Suppressor macrophage treated with lipopolysaccharide for 4 hours (primary cell): ENCODE measurements around the gene AP3B2.

Experiments used
- DNase-seq: peaks from one replicate; pipeline ENCODE4 v3.0.0-alpha.2; 2020

Gene AP3B2

GRCh38 chr15:82697735-82698407, 11.8 kb downstream of the AP3B2 start:
- DNase-seq: no peak

DNA sequence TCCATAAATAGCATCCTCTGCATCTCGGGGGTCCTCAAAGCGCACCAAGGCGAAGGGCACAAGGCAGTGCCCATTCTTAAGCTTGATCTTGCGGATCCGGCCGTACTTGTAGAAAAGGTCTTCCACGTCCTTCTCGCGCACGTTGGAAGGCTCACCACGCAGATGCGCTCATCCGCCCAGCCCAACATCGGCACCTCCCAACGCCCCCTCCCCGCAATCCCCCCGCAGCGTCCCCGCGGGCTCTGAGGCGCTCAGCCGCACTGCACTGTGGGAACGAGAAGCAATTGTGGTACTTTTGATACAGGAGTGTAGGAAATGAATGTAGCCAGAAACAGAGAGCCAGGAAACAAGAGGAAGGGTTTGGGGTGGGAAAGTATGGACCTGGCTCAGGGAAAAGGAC, 17.5 kb downstream of the AP3B2 start:
- no peak for DNase-seq

- DNase-seq: no peak
Observed at GRCh38 chr15:82689147-82689546, 20.5 kb downstream of the AP3B2 start.

- no peak for DNase-seq
Observed at GRCh38 chr15:82688691-82689090, 21.0 kb downstream of the AP3B2 start.

GRCh38 chr15:82681371-82681770, 28.3 kb downstream of the AP3B2 start:
- no peak for DNase-seq

- DNase-seq: no peak
Observed at GRCh38 chr15:82680200-82681102, 29.2 kb downstream of the AP3B2 start.

GRCh38 chr15:82679626-82680199, 30.0 kb downstream of the AP3B2 start:
- no peak for DNase-seq

GRCh38 chr15:82677720-82678323, 31.9 kb downstream of the AP3B2 start:
- DNase-seq: no peak

GRCh38 chr15:82674873-82675272, 34.8 kb downstream of the AP3B2 start:
- DNase-seq: no peak

DNA sequence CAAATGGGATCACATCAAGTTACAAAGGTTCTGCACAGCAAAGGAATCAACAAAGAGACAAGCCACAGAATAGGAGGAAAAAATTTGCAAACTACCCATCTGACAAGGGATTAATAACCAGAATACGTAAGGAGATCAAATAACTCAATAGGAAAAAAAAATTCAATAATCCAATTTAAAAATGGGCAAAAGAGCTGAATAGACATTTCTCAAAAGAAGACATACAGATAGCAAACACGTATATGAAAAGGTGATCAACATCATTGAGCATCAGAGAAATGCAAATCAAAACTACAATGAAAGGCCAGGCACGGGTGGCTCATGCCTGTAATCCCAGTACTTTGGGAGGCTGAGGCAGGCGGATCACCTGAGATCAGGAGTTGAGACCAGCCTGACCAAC, 39.0 kb downstream of the AP3B2 start:
- DNase-seq: no peak

- no peak for DNase-seq
Observed at GRCh38 chr15:82666606-82667005, 43.1 kb downstream of the AP3B2 start.

DNA sequence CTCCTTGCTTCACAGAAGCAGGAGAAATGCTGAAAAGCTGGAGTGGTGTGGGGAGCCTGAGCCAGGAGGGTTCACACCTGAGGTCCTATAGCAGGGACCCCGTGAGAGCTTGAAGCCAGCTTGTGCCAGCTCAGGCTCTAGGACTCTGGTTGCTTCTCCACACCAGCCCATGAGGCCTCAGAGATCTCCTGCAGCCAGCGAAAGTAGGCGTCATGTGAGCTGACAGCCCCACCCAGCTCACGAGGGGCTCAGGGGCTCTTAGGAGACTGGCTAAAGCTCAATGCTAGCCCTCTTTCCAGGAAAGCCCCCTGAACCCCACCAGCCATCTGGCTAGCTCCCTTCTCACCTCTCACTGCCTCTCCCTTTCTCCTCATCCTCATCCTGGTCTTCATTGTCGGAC, 45.7 kb downstream of the AP3B2 start:
- no peak for DNase-seq

DNA sequence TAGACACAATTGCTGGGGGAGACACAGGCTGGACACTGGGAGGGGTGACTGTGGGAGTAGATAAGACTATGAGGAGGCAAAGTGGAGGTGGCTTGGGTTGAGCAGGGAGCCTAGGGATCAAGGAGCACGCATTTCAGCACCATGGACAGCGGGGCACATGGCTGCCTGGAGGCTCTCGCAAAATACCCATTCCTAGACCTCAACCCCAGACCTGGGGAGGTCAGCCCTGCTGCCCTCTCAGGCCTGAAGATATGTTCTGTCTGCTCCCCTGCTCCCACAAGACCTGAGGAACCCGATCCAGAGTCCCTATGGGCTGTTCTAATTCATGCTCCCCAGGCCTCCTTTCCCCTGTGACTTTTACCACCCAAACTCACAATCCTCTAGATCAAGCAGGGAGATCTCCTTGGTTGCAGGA, 46.5 kb downstream of the AP3B2 start:
- peak; percentile 37 for DNase-seq

GRCh38 chr15:82662641-82663040, 47.0 kb downstream of the AP3B2 start:
- DNase-seq: no peak

- DNase-seq: no peak
Observed at GRCh38 chr15:82660378-82660777, 49.3 kb downstream of the AP3B2 start.

DNA sequence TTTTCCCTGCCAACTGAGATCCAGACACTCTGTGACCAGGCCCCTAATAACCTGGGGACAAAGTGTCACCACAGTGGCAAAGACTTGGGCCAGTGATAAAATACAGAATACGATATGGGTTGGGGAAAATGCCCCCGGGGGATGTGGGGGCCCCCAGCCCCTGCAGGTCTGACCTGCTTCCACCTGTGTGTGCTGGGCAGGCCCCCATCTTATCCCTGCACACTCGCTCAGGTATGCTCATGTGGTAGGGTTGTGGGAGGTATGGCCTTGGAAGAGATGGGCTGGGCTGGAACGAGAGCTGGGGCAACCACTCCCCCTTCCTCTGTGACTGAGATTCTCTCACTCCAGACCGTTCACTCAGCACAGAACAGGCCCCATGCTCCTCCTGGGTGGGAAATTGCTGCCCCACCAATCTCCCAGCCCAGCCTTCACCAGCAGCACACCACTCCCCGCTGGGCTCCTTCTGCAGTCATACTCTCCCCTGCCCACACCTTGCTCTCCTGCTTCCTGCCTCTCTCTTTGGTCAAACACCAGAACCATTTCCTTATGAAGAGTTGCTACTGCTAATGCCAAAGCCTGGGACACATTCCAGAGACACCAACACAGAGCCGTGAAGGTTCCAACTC, 52.9 kb downstream of the AP3B2 start:
- no peak for DNase-seq

DNA sequence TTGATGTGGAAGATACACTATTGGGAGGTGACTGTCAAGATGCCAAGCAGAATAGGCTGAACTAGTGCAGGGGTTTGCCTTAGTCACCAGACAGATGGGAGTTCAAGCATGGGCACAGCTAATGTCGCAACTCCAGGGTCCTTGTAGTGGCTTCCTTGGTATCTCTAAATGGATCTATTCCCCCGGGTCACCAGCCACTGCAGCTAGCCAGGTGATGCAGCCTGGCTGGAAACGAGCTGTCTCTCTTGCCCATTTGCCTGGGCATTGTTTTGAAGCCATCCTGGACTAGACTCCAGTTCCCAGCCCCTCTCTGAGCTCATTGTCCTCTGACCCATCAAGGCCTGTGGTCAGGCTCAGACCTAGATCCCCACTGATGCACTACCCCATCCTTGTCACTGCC, 54.1 kb downstream of the AP3B2 start:
- no peak for DNase-seq

- DNase-seq: no peak
Observed at GRCh38 chr15:82653483-82654168, 56.0 kb downstream of the AP3B2 start.

DNA sequence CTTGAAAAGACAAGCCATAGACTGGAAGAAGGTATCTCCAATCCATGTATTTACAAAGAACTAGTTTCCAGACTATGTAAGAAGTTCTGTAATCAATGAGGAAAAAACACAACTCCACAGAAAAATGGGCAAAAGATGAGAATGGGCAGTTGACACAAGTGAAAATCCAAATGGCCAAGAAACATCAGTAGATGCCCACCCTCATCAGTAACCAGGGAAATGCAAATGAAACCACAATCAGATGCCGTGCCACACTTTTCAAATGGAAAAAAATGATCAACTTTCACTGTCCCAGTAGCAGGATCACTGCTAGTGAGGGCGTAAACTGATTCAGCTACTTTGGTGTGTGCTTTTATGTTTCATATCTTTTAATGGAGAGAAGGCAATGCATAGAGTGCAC, 58.0 kb downstream of the AP3B2 start:
- no peak for DNase-seq

DNA sequence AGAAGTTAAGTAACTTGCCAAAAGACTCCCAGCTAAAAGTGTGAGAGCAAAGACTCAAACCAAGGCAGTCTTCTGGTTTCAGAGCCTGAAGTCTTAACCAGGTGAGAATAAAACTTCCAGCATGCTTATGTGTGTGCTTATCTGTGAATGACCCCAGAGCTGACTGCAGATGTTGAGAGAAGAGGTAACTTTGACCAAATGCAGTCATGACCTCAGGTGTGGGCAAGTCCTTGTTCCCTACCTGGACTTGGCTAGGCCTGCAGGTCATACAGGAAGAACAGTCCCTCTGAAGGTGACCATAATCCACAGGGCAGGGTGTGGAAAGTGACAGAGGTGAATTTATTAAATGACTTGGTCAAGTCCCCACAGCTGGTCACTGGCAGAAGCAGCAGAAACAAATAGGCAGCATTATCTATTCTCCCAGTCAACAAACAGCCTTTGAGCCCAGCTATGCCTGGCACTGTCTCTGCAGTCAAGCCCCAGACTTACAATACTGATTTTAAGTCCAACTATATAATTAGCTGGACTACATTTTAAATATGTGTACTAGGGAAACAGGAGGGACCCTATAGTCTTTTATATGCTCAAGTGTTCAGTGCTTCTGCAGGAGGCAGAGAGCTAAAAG, 59.5 kb downstream of the AP3B2 start:
- DNase-seq: no peak

- DNase-seq: no peak
Observed at GRCh38 chr15:82649226-82649999, 60.3 kb downstream of the AP3B2 start.
